Fibroblast of lung (primary cell): Measurements from ENCODE around the gene IL10.

Source experiments
- EZH2 ChIP-seq: IDR thresholded peaks from 2 replicates; pipeline ENCODE4 v1.5.1; 2012; ENCODE audit warnings: low read length, control low read depth, mild to moderate bottlenecking; ENCODE audit errors: missing control alignments
- TF ChIP-seq, protein P1 (sequence below), 2 donors: IDR thresholded peaks in 1 of 2; conservative IDR thresholded peaks in 1 of 2; 1 replicate in 1 of 2; 2 replicates in 1 of 2; pipeline ENCODE4 v1.5.1; 2011 to 2012; ENCODE audit warnings: low read length in 2 of 2, control low read depth in 1 of 2, inconsistent platforms in 1 of 2, low read depth in 1 of 2, mild to moderate bottlenecking in 1 of 2

DNA sequence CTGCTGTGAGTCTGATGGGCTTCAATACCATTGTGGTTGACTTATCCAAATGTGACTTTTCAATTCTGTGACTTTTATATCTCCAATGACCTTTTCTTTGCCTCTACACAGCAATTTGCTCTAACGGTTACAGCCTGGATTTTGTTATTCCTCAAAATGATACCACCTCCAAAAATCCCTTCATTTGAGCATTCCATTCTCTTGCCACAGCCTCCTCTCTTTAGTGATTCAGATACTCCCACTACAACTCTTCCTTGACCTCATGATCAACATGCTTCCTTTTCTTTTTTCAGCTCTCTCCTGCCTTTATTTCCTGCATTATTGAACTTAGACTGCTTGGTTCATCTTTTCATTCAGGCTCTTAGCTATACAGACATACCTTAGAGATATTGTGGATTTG, 18.3 kb downstream of the IL10 start:
- TF ChIP-seq, protein P1, sequence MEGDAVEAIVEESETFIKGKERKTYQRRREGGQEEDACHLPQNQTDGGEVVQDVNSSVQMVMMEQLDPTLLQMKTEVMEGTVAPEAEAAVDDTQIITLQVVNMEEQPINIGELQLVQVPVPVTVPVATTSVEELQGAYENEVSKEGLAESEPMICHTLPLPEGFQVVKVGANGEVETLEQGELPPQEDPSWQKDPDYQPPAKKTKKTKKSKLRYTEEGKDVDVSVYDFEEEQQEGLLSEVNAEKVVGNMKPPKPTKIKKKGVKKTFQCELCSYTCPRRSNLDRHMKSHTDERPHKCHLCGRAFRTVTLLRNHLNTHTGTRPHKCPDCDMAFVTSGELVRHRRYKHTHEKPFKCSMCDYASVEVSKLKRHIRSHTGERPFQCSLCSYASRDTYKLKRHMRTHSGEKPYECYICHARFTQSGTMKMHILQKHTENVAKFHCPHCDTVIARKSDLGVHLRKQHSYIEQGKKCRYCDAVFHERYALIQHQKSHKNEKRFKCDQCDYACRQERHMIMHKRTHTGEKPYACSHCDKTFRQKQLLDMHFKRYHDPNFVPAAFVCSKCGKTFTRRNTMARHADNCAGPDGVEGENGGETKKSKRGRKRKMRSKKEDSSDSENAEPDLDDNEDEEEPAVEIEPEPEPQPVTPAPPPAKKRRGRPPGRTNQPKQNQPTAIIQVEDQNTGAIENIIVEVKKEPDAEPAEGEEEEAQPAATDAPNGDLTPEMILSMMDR (conservative IDR thresholded peaks at IDR 0.05 in 1 of 2, IDR thresholded peaks at IDR 0.05 in 1 of 2; ENCODE audit: low read depth in 1 of 2, low read length in 2 of 2): no peak
- no peak for TF ChIP-seq EZH2
